ENCODE data around the gene NFATC3.
"Not testable (repeated sequence)": the region's sequence is repeated elsewhere in the genome, so short reads cannot be mapped to it uniquely, and the experiment has no call there.

Gene NFATC3

GRCh38 chr16:68130520-68130919 lies 45.4 kb downstream of the NFATC3 start:
- in situ Hi-C loops (cut with MboI; ENCODE audit: low pct_unique_long_range_greater_than_20kb, low sequenced_read_pairs, unreplicated experiment) = no loop called here
- no peak for DNase-seq (ENCODE audit: low spot score)
- TF ChIP-seq CTCF (IDR thresholded peaks at IDR 0.05; ENCODE audit: extremely low read depth, insufficient read depth, missing control alignments) = no peak

- in situ Hi-C loops (cut with MboI; ENCODE audit: low pct_unique_long_range_greater_than_20kb, low sequenced_read_pairs, unreplicated experiment) = no loop called here
- no peak for TF ChIP-seq CTCF (IDR thresholded peaks at IDR 0.05; ENCODE audit: extremely low read depth, insufficient read depth, missing control alignments)
- no peak for DNase-seq (ENCODE audit: low spot score)
These were observed 46.9 kb downstream of the NFATC3 start for GRCh38 chr16:68131813-68132706.

GRCh38 chr16:68133000-68133399 lies 47.8 kb downstream of the NFATC3 start:
- DNase-seq (ENCODE audit: low spot score); in situ Hi-C loops (cut with MboI; ENCODE audit: low pct_unique_long_range_greater_than_20kb, low sequenced_read_pairs, unreplicated experiment): not testable (repeated sequence)

- no peak for TF ChIP-seq CTCF (IDR thresholded peaks at IDR 0.05; ENCODE audit: extremely low read depth, insufficient read depth, missing control alignments)
- in situ Hi-C loops (cut with MboI; ENCODE audit: low pct_unique_long_range_greater_than_20kb, low sequenced_read_pairs, unreplicated experiment) = no loop called here
- DNase-seq (ENCODE audit: low spot score) = no peak
These were observed 49.5 kb downstream of the NFATC3 start for GRCh38 chr16:68134644-68135043.

GRCh38 chr16:68136515-68136914 lies 51.3 kb downstream of the NFATC3 start:
- TF ChIP-seq CTCF (IDR thresholded peaks at IDR 0.05; ENCODE audit: extremely low read depth, insufficient read depth, missing control alignments) = no peak
- in situ Hi-C loops (cut with MboI; ENCODE audit: low pct_unique_long_range_greater_than_20kb, low sequenced_read_pairs, unreplicated experiment) = no loop called here
- DNase-seq (ENCODE audit: low spot score) = no peak

- in situ Hi-C loops (cut with MboI; ENCODE audit: low pct_unique_long_range_greater_than_20kb, low sequenced_read_pairs, unreplicated experiment) = no loop called here
- DNase-seq (ENCODE audit: low spot score) = no peak
These were observed 58.8 kb downstream of the NFATC3 start for GRCh38 chr16:68144008-68144407.

More at GRCh38 chr16:68144008-68144407, 58.8 kb downstream of the NFATC3 start:
- no peak for TF ChIP-seq CTCF (IDR thresholded peaks at IDR 0.05; ENCODE audit: extremely low read depth, insufficient read depth, missing control alignments)
